Gastroesophageal sphincter (tissue), 3 donors: ENCODE results near the gene COL25A1.

ENCODE experiments used
- EP300 ChIP-seq: sonication (generic); formaldehyde crosslinking; IDR thresholded peaks from one replicate; pipeline ENCODE4 v1.6.1; 2017; ENCODE audit warnings: antibody characterized with exemption, mild to moderate bottlenecking
- POLR2A ChIP-seq, 2 donors: fragments of 450-650 bp; IDR thresholded peaks; one replicate each; pipeline ENCODE4 v1.6.1; 2017; ENCODE audit warnings: antibody characterized with exemption in 2 of 2, mild to moderate bottlenecking in 2 of 2, moderate library complexity in 1 of 2
- POLR2AphosphoS5 ChIP-seq: sonication (generic); formaldehyde crosslinking; IDR thresholded peaks from one replicate; pipeline ENCODE4 v1.6.1; 2017; ENCODE audit warnings: antibody characterized with exemption
- TF ChIP-seq, protein P1 (sequence below), 4 experiments: fragments of 200-600 bp in 2 of 4; fragments of 450-650 bp in 2 of 4; sonication (generic) in 1 of 4; IDR thresholded peaks; one replicate each; pipeline ENCODE4 v1.5.1; 2017 to 2019; ENCODE audit warnings: antibody characterized with exemption in 4 of 4, mild to moderate bottlenecking in 2 of 4, moderate library complexity in 2 of 4

DNA sequence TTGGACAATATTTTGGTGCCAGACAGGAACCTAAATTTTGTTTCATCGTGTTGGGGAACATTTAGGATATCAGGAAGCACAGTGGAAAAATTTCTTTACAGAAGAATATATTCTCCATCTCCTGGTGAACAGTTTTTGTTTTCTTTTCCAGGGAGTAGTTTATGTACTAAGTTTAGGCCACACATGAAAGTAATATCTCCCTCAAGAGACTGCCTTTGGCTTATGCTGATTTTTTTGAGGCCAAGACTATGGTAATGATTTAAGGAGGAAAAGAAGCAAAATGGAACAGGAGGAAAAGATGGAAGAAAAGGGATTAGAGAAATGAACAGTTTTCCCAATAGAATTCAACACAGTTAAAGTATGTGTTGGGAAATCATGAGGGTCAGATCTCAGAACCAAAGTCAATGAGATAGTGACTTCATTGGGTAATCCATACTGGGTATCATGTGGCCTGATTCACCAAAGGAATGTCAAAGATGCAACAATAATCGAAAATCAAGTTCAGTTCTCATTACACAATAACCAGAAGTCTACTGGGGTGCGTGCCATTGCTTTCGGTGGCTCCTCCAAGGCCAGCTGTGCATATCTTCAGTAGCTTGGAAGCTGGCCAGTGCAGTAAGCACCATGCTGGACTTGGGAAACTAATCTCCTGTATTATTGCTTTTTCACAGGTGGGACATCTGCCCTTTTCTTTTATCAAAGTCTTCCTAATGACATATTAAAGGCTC is 234.8 kb downstream of the COL25A1 start:
- TF ChIP-seq, protein P1, sequence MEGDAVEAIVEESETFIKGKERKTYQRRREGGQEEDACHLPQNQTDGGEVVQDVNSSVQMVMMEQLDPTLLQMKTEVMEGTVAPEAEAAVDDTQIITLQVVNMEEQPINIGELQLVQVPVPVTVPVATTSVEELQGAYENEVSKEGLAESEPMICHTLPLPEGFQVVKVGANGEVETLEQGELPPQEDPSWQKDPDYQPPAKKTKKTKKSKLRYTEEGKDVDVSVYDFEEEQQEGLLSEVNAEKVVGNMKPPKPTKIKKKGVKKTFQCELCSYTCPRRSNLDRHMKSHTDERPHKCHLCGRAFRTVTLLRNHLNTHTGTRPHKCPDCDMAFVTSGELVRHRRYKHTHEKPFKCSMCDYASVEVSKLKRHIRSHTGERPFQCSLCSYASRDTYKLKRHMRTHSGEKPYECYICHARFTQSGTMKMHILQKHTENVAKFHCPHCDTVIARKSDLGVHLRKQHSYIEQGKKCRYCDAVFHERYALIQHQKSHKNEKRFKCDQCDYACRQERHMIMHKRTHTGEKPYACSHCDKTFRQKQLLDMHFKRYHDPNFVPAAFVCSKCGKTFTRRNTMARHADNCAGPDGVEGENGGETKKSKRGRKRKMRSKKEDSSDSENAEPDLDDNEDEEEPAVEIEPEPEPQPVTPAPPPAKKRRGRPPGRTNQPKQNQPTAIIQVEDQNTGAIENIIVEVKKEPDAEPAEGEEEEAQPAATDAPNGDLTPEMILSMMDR (IDR thresholded peaks at IDR 0.05): no peak
- TF ChIP-seq POLR2AphosphoS5: no peak
- no peak for TF ChIP-seq EP300
- no peak for TF ChIP-seq POLR2A (IDR thresholded peaks at IDR 0.05)
